ENCODE results near the gene EFL1.

DNA sequence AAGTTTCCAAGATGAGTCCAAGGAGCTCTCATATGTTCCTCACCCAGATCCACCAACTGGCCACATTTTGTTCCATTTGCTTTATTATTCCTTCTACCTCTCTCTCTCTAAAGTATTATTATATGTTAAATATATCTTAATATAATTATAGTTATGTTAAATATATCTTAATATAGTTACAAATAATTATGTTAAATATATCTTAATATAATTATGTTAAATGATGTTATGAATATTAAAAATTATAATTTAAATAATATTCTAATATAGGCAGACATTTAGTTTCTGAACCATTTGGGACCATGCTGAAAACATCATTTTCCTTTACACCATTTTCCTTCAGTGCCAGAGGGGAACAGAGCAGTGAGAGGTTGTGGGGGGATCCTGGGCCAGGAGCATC, 166.7 kb downstream of the EFL1 start:
- TF ChIP-seq, protein P1, sequence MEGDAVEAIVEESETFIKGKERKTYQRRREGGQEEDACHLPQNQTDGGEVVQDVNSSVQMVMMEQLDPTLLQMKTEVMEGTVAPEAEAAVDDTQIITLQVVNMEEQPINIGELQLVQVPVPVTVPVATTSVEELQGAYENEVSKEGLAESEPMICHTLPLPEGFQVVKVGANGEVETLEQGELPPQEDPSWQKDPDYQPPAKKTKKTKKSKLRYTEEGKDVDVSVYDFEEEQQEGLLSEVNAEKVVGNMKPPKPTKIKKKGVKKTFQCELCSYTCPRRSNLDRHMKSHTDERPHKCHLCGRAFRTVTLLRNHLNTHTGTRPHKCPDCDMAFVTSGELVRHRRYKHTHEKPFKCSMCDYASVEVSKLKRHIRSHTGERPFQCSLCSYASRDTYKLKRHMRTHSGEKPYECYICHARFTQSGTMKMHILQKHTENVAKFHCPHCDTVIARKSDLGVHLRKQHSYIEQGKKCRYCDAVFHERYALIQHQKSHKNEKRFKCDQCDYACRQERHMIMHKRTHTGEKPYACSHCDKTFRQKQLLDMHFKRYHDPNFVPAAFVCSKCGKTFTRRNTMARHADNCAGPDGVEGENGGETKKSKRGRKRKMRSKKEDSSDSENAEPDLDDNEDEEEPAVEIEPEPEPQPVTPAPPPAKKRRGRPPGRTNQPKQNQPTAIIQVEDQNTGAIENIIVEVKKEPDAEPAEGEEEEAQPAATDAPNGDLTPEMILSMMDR (conservative IDR thresholded peaks at IDR 0.05 in 1 of 2, IDR thresholded peaks at IDR 0.05 in 1 of 2; ENCODE audit: extremely low read depth in 1 of 2, insufficient read depth in 1 of 2, low read depth in 1 of 2, low read length in 2 of 2): no peak
- TF ChIP-seq EZH2 (IDR thresholded peaks at IDR 0.05; ENCODE audit: borderline replicate concordance, low read length): no peak

Data from mammary epithelial cell (primary cell).